ENCODE measurements around the gene MEGF10.

DNA sequence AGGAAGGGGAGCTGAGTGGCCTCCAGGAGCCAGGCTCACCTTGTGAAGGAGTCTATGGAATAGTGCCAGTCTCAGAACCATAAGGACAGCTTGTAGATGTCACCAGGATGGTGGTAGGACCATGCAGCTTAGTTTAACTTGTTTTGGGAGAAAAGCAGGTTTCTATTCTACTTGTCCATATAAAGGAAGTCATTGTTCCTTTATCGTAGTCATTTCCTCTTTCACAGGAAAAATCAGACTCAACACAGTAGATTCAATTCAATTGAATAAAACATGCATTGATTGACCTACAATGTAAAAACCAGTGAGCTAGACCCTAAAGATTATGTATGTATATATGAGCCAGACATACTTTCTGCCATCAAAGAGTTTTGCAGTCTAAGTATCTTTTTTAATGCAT, 53.3 kb downstream of the MEGF10 start:
- TF ChIP-seq, protein P1, sequence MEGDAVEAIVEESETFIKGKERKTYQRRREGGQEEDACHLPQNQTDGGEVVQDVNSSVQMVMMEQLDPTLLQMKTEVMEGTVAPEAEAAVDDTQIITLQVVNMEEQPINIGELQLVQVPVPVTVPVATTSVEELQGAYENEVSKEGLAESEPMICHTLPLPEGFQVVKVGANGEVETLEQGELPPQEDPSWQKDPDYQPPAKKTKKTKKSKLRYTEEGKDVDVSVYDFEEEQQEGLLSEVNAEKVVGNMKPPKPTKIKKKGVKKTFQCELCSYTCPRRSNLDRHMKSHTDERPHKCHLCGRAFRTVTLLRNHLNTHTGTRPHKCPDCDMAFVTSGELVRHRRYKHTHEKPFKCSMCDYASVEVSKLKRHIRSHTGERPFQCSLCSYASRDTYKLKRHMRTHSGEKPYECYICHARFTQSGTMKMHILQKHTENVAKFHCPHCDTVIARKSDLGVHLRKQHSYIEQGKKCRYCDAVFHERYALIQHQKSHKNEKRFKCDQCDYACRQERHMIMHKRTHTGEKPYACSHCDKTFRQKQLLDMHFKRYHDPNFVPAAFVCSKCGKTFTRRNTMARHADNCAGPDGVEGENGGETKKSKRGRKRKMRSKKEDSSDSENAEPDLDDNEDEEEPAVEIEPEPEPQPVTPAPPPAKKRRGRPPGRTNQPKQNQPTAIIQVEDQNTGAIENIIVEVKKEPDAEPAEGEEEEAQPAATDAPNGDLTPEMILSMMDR (IDR thresholded peaks at IDR 0.05) = no peak
- no peak for TF ChIP-seq POLR2A (IDR thresholded peaks at IDR 0.05)
